D721Med (cell line): ENCODE data around the gene ANKH.

Source experiments
- DNase-seq: peaks from one replicate; pipeline ENCODE4 v3.0.0; 2011; ENCODE audit warnings: low spot score; ENCODE audit not compliant: insufficient read length
- FAIRE-seq: peaks from 2 replicates; lab custom pipeline; 2011; peaks lifted over from hg19 to GRCh38; lab: Jason Lieb, UNC
- CTCF ChIP-seq: IDR thresholded peaks from 2 replicates; pipeline ENCODE4 v1.5.1; 2012; ENCODE audit warnings: mild to moderate bottlenecking, control low read depth; ENCODE audit not compliant: insufficient read depth; ENCODE audit errors: missing control alignments

Gene ANKH

DNA sequence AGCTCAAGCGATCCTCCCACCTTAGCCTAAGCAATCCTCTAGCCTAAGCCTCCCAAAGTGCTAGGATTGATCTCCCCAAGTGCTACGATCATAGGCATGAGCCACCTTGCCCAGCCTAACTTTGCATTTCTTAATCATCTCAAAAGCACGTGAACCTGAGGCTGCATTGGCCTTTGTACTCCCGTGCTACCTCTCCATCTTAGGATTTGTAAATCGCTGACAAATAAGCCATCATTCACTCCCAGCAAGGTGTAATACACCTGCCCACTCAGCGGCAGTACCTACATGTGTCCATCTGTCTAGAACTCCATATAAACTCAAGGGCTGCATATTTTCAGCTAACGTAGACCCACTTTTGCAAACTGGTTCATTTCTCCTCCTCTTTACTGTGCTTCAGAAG is 2.8 kb downstream of the ANKH start:
- FAIRE-seq (no peak), DNase-seq (no peak)
- TF ChIP-seq CTCF: no peak

- TF ChIP-seq CTCF: no peak
- FAIRE-seq: no peak
- no peak for DNase-seq
Measured at GRCh38 chr5:14864181-14864812, 7.3 kb downstream of the ANKH start.

- DNase-seq (no peak), FAIRE-seq (no peak)
- no peak for TF ChIP-seq CTCF
Measured at GRCh38 chr5:14863105-14863504, 8.5 kb downstream of the ANKH start.

- no peak for DNase-seq
- no peak for TF ChIP-seq CTCF
- FAIRE-seq: no peak
Measured at GRCh38 chr5:14861123-14861765, 10.3 kb downstream of the ANKH start.

- FAIRE-seq (no peak), DNase-seq (no peak)
- TF ChIP-seq CTCF: no peak
Measured at GRCh38 chr5:14859980-14860379, 11.6 kb downstream of the ANKH start.

- FAIRE-seq (no peak), DNase-seq (no peak)
- no peak for TF ChIP-seq CTCF
Measured at GRCh38 chr5:14859150-14859549, 12.4 kb downstream of the ANKH start.

DNA sequence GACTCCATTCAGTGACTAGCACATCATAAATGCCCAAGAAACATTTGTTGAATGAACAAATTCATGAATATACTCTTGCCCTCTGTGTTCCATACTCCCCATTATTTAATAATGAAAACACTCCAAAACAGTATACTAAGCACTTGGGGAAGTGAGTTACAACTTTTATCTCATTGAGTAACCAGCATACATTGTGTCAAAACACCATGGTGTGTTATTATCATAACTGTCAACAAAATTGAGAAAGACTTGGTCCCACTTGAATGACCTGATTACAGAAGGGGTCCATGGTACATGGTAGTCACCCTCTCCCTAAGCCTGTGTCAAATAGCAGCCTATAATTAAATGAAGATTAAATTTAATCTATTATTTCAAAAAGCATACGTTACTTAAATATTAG is 16.2 kb downstream of the ANKH start:
- FAIRE-seq: no peak
- DNase-seq: no peak
- no peak for TF ChIP-seq CTCF
